A549 (cell line): Measurements from ENCODE around the gene CPNE4. TPM values are rescaled to one million over a fixed set of nuclear protein-coding genes. Genes with fewer than 3 reads are reported as not detected.

ENCODE experiments used
- ATAC-seq, 2 experiments: fragments of 200-7000 bp in 1 of 2; fragments of >200 bp in 1 of 2; cut with Nextera tagmentation in 1 of 2; cut with Tn5 transposase in 1 of 2; 3 replicates each; pipeline versions ENCODE4 v1.8.0 to v1.9.1; 2018 to 2020; ENCODE audit warnings: mild to moderate bottlenecking in 1 of 2, moderate library complexity in 1 of 2
- CTCF ChIA-PET: fragments of 300-600 bp; sonication (Branson Sonifier 250); formaldehyde crosslinking; extraction: SDS; loops from one replicate; lab custom pipeline; 2021; ENCODE audit warnings: antibody characterized with exemption, inconsistent platforms; lab: Yijun Ruan, JAX
- POLR2A ChIA-PET: fragments of 350-600 bp; formaldehyde crosslinking; extraction: SDS; loops from one replicate; lab custom pipeline; 2021; ENCODE audit warnings: antibody characterized with exemption, inconsistent platforms; lab: Yijun Ruan, JAX
- DNase-seq, 2 experiments: peaks; one replicate each; pipeline versions ENCODE4 v3.0.0 to v3.0.0-alpha.2; 2011 to 2016; ENCODE audit warnings: low read depth in 1 of 2, low spot score in 1 of 2
- FAIRE-seq: peaks from 2 replicates; lab custom pipeline; 2011; peaks lifted over from hg19 to GRCh38; lab: Jason Lieb, UNC
- H3K27ac ChIP-seq, 2 experiments: fragments of >200 bp; sonication (Bioruptor Twin); formaldehyde crosslinking; 3 replicates each; pipeline ENCODE4 v1.5.1; 2016 to 2017
- H3K4me1 ChIP-seq: fragments of >200 bp; sonication (Bioruptor Twin); formaldehyde crosslinking; 3 replicates; pipeline ENCODE4 v1.6.1; 2016
- H3K4me2 ChIP-seq: fragments of >200 bp; sonication (Bioruptor Twin); formaldehyde crosslinking; 3 replicates; pipeline ENCODE4 v1.6.1; 2016
- H3K4me3 ChIP-seq: fragments of >200 bp; sonication (Bioruptor Twin); formaldehyde crosslinking; 3 replicates; pipeline ENCODE4 v1.5.1; 2016
- H3K9me3 ChIP-seq: fragments of >200 bp; sonication (Bioruptor Twin); formaldehyde crosslinking; 3 replicates; pipeline ENCODE4 v1.6.1; 2016
- CEBPB ChIP-seq, 2 experiments: fragments of >200 bp in 1 of 2; sonication (Bioruptor Twin) in 1 of 2; formaldehyde crosslinking in 1 of 2; IDR thresholded peaks; 2 replicates each; pipeline ENCODE4 v1.6.1; 2012 to 2016
- CHD2 ChIP-seq: fragments of 150-350 bp; IDR thresholded peaks from 2 replicates; pipeline ENCODE4 v1.6.1; 2014; ENCODE audit warnings: low read length; ENCODE audit not compliant: partially characterized antibody
- EHMT2 ChIP-seq: fragments of 200-600 bp; sonication (generic); IDR thresholded peaks from 2 replicates; pipeline ENCODE4 v1.6.1; 2016; ENCODE audit warnings: antibody characterized with exemption, low read depth, mild to moderate bottlenecking, moderate library complexity
- EP300 ChIP-seq, 2 experiments: fragments of >200 bp; sonication (Bioruptor Twin); formaldehyde crosslinking; IDR thresholded peaks; 2 replicates in 1 of 2; 3 replicates in 1 of 2; pipeline ENCODE4 v1.6.1; 2016 to 2017
- FOSB ChIP-seq: fragments of 250-450 bp; sonication (Bioruptor Pico); IDR thresholded peaks from 2 replicates; pipeline ENCODE4 v1.5.0; 2020; ENCODE audit warnings: mild to moderate bottlenecking, moderate library complexity
- FOSL2 ChIP-seq, 2 experiments: fragments of 450-650 bp in 1 of 2; fragments of >200 bp in 1 of 2; sonication (Bioruptor Twin) in 1 of 2; formaldehyde crosslinking; IDR thresholded peaks; 2 replicates each; pipeline versions ENCODE4 v1.5.0 to v1.6.1; 2016 to 2020; ENCODE audit warnings: mild to moderate bottlenecking in 1 of 2, moderate library complexity in 1 of 2
- HEYL ChIP-seq: fragments of 250-450 bp; sonication (Bioruptor Pico); IDR thresholded peaks from 2 replicates; pipeline ENCODE4 v1.8.0; 2021; ENCODE audit warnings: mild to moderate bottlenecking, moderate library complexity
- HOXA7 ChIP-seq: fragments of 250-450 bp; sonication (Bioruptor Pico); IDR thresholded peaks from 2 replicates; pipeline ENCODE4 v1.5.0; 2020; ENCODE audit warnings: mild to moderate bottlenecking, moderate library complexity
- HOXB5 ChIP-seq: fragments of 250-450 bp; sonication (Bioruptor Pico); IDR thresholded peaks from 2 replicates; pipeline ENCODE4 v1.5.0; 2020; ENCODE audit warnings: mild to moderate bottlenecking, moderate library complexity
- JUN ChIP-seq, 2 experiments: fragments of >200 bp; sonication (Bioruptor Twin); formaldehyde crosslinking; IDR thresholded peaks; 2 replicates in 1 of 2; 3 replicates in 1 of 2; pipeline ENCODE4 v1.6.1; 2016 to 2017
- MAFK ChIP-seq: fragments of 450-650 bp; IDR thresholded peaks from 2 replicates; pipeline ENCODE4 v1.6.1; 2014; ENCODE audit not compliant: partially characterized antibody
- NFE2L2 ChIP-seq: fragments of 150-350 bp; conservative IDR thresholded peaks from 2 replicates; pipeline ENCODE4 v1.6.1; 2014; ENCODE audit warnings: low read length
- NPAS2 ChIP-seq: fragments of 250-450 bp; sonication (Bioruptor Pico); IDR thresholded peaks from 2 replicates; pipeline ENCODE4 v1.8.0; 2022; ENCODE audit warnings: mild to moderate bottlenecking, moderate library complexity, borderline replicate concordance
- PHF8 ChIP-seq: fragments of 200-600 bp; sonication (generic); IDR thresholded peaks from 2 replicates; pipeline ENCODE4 v1.6.1; 2016; ENCODE audit warnings: low read depth, mild to moderate bottlenecking, antibody characterized with exemption, moderate library complexity, borderline replicate concordance
- RAD21 ChIP-seq, 2 experiments: fragments of >200 bp in 1 of 2; sonication (Bioruptor Twin) in 1 of 2; formaldehyde crosslinking in 1 of 2; IDR thresholded peaks in 1 of 2; conservative IDR thresholded peaks in 1 of 2; 2 replicates in 1 of 2; 3 replicates in 1 of 2; pipeline ENCODE4 v1.6.1; 2012 to 2018; ENCODE audit warnings: inconsistent platforms in 1 of 2
- RARB ChIP-seq: fragments of 250-450 bp; sonication (Bioruptor Pico); IDR thresholded peaks from 2 replicates; pipeline ENCODE4 v1.8.0; 2021; ENCODE audit warnings: mild to moderate bottlenecking, moderate library complexity
- REST ChIP-seq: fragments of 200-600 bp; sonication (generic); IDR thresholded peaks from 2 replicates; pipeline ENCODE4 v1.6.1; 2016; ENCODE audit warnings: antibody characterized with exemption, mild to moderate bottlenecking, moderate library complexity
- RNF2 ChIP-seq: fragments of 200-600 bp; sonication (generic); IDR thresholded peaks from 2 replicates; pipeline ENCODE4 v1.6.1; 2016; ENCODE audit warnings: low read depth, mild to moderate bottlenecking, antibody characterized with exemption, moderate library complexity, borderline replicate concordance
- SMC3 ChIP-seq: fragments of >200 bp; sonication (Bioruptor Twin); formaldehyde crosslinking; IDR thresholded peaks from 3 replicates; pipeline ENCODE4 v1.6.1; 2018; ENCODE audit warnings: inconsistent platforms
- SREBF2 ChIP-seq: fragments of 450-650 bp; IDR thresholded peaks from 2 replicates; pipeline ENCODE4 v1.6.1; 2014; ENCODE audit warnings: mild to moderate bottlenecking, moderate library complexity
- TP53 ChIP-seq: fragments of 250-450 bp; sonication (Bioruptor Pico); IDR thresholded peaks from 2 replicates; pipeline ENCODE4 v1.5.0; 2021; ENCODE audit warnings: mild to moderate bottlenecking, moderate library complexity
- ZNF302 ChIP-seq: fragments of 250-450 bp; sonication (Bioruptor Pico); IDR thresholded peaks from 2 replicates; pipeline ENCODE4 v1.9.0; 2021; ENCODE audit warnings: inconsistent platforms, mild to moderate bottlenecking, moderate library complexity
- ZSCAN20 ChIP-seq: fragments of 250-450 bp; sonication (Bioruptor Pico); IDR thresholded peaks from 2 replicates; pipeline ENCODE4 v1.8.0; 2022; ENCODE audit warnings: mild to moderate bottlenecking, moderate library complexity
- WGBS: methylation state at CpG from one replicate; pipeline ENCODE4 v1.1.6; 2017; ENCODE audit errors: missing lambda C conversion rate; 5-methylcytosine and 5-hydroxymethylcytosine counted together
- polyA plus RNA-seq, 4 experiments: library from polyadenylated mRNA; depleted of rRNA in 3 of 4; stranded (reverse); fragments of >200 nt; fragmentation: RNase III in 1 of 4; extraction: RNeasy Plus Mini Kit Qiagen cat#74134 plus additional on column Dnase treatment in 1 of 4; gene quantifications; 2 replicates in 3 of 4; 3 replicates in 1 of 4; pipeline ENCODE4 v1.2.3, GENCODE V29; 2011 to 2017
- TF ChIP-seq, protein P1 (sequence below): IDR thresholded peaks from 2 replicates; pipeline ENCODE4 v1.6.1; 2012
- TF ChIP-seq, protein P2 (sequence below): IDR thresholded peaks from 2 replicates; pipeline ENCODE4 v1.6.1; 2012

CPNE4 gene
- polyA plus RNA-seq, 2 of the 4 experiments (the other 2 are of a cell fraction) = 3.6 to 8.7 TPM

DNA sequence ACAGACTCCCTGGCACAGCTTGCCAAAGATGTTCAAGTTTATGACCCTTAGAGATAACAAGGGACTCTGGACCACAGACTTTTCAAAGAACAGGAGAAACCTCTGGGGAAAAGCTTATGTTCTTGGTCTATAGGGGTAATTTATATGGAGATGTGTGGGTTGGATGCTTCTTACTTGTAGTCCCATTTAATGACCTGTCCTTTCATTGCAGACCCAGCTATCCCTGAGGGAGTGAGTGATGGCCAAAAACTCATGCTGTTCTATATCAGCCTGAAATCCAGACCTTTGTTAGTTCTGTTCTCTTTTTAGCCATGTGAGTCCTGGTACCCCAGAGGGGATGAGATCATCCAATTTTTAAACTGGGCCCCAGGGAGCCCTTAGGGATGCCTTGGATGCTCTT, 488.4 kb downstream of the CPNE4 start:
- no peak overlapping the region for H3K4me2 ChIP-seq
- ChIA-PET CTCF (interaction anchor here (1.3 kb wide), 1 partner anchor 483 kb away, joined by 5 read pairs; no protein-coding TSS in a partner anchor), POLR2A (no interaction called here)
- peaks cover 13% of the 10 kb centered on the region; the same call in 2 of the 3 replicates for H3K4me1 ChIP-seq
- no peak for TF ChIP-seq CHD2
- TF ChIP-seq RARB (CRISPR knock-in tag) = no peak
- TF ChIP-seq HOXB5 (CRISPR knock-in tag) = no peak
- no peak for TF ChIP-seq SMC3
- TF ChIP-seq ZNF302 (CRISPR knock-in tag) = no peak
- TF ChIP-seq EP300 (IDR thresholded peaks at IDR 0.05) = no peak
- ATAC-seq (no peak), FAIRE-seq (no peak), DNase-seq (no peak)
- no peak overlapping the region for H3K27ac ChIP-seq
- no peak overlapping the region for H3K4me3 ChIP-seq
- H3K9me3 ChIP-seq = no peaks in the 10 kb centered on the region

GRCh38 chr3:131544557-131544956, 490.3 kb downstream of the CPNE4 start:
- Histone ChIP-seq H3K4me2 (no peak overlapping the region; the same call in 2 of the 3 replicates), H3K4me1 (peaks cover 13% of the 10 kb centered on the region; the same call in 2 of the 3 replicates), H3K4me3 (no peak overlapping the region), H3K9me3 (no peaks in the 10 kb centered on the region), H3K27ac (peak overlapping the region; percentile 42 to 79)
- DNase-seq (no peak), FAIRE-seq (no peak), ATAC-seq (no peak)
- CTCF ChIA-PET = interaction anchor here (1.8 kb wide), 1 partner anchor 485 kb away, joined by 4 read pairs; no protein-coding TSS in a partner anchor
- no peak for TF ChIP-seq JUN (IDR thresholded peaks at IDR 0.05)
- no peak for TF ChIP-seq NPAS2
- 85% methylated on average over 2 of the region's 2 CpGs for WGBS
- POLR2A ChIA-PET = no interaction called here

- peaks cover 13% of the 10 kb centered on the region; the same call in 2 of the 3 replicates for H3K4me1 ChIP-seq
- no peak for FAIRE-seq
- peak; percentile 68 to 89; a peak in 5 of 6 replicates for ATAC-seq
- no peaks in the 10 kb centered on the region for H3K9me3 ChIP-seq
- DNase-seq = peak in 1 of 2 experiments; percentile 73
- H3K27ac ChIP-seq = peak overlapping the region; percentile 42 to 79
- CTCF ChIA-PET = interaction anchor here (0.6 to 1.8 kb wide), 2 partner anchors 15 to 486 kb away, joined by 3 to 4 read pairs; no protein-coding TSS in a partner anchor
- TF ChIP-seq EHMT2 (no peak), NFE2L2 (0 out of 2 replicates have a peak, but pooled peaks have one; percentile 20), SREBF2 (no peak), TP53 (CRISPR knock-in tag) (no peak), FOSB (CRISPR knock-in tag) (no peak), CEBPB (IDR thresholded peaks at IDR 0.05) (no peak), ZSCAN20 (CRISPR knock-in tag) (no peak), REST (no peak), RAD21 (conservative IDR thresholded peaks at IDR 0.05 in 1 of 2, IDR thresholded peaks at IDR 0.05 in 1 of 2) (no peak), HOXA7 (no peak), FOSL2 (IDR thresholded peaks at IDR 0.05) (no peak), FOSL2 (CRISPR knock-in tag; IDR thresholded peaks at IDR 0.05) (no peak), ZNF302 (CRISPR knock-in tag) (no peak), RNF2 (no peak), PHF8 (no peak), HEYL (CRISPR knock-in tag) (no peak), MAFK (peak; percentile 90)
- TF ChIP-seq, protein P1, sequence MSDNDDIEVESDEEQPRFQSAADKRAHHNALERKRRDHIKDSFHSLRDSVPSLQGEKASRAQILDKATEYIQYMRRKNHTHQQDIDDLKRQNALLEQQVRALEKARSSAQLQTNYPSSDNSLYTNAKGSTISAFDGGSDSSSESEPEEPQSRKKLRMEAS = peak; percentile 46
- TF ChIP-seq, protein P2, sequence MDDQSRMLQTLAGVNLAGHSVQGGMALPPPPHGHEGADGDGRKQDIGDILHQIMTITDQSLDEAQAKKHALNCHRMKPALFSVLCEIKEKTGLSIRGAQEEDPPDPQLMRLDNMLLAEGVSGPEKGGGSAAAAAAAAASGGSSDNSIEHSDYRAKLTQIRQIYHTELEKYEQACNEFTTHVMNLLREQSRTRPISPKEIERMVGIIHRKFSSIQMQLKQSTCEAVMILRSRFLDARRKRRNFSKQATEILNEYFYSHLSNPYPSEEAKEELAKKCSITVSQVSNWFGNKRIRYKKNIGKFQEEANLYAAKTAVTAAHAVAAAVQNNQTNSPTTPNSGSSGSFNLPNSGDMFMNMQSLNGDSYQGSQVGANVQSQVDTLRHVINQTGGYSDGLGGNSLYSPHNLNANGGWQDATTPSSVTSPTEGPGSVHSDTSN = no peak
- H3K4me3 ChIP-seq = no peak overlapping the region
- peak overlapping the region; percentile 25 for H3K4me2 ChIP-seq
- POLR2A ChIA-PET = no interaction called here
Observed at GRCh38 chr3:131543714-131544113, 491.1 kb downstream of the CPNE4 start.
